Neural progenitor cell (in vitro differentiated cells): ENCODE data around the gene DOCK6. TPM values are rescaled to one million over a fixed set of nuclear protein-coding genes. Genes with fewer than 3 reads are reported as not detected.

Experiments
- DNase-seq: peaks from one replicate; pipeline ENCODE4 v3.0.0-alpha.2; 2016; ENCODE audit warnings: low spot score
- H2AFZ ChIP-seq: fragments of 200-600 bp; sonication (generic); replicated peaks from 2 replicates; pipeline ENCODE4 v1.6.1; 2016; ENCODE audit warnings: antibody characterized with exemption
- H3F3A ChIP-seq: fragments of 200-600 bp; sonication (generic); 2 replicates; pipeline ENCODE4 v1.6.1; 2016; ENCODE audit warnings: antibody characterized with exemption, low read depth
- H3K27ac ChIP-seq: fragments of 200-600 bp; sonication (generic); 2 replicates; pipeline ENCODE4 v1.5.1; 2016; ENCODE audit warnings: mild to moderate bottlenecking
- H3K27me3 ChIP-seq: fragments of 200-600 bp; sonication (generic); 2 replicates; pipeline ENCODE4 v1.6.1; 2016; ENCODE audit warnings: mild to moderate bottlenecking, moderate library complexity
- H3K36me3 ChIP-seq: fragments of 200-600 bp; sonication (generic); 2 replicates; pipeline ENCODE4 v1.5.1; 2016
- H3K4me1 ChIP-seq: fragments of 200-600 bp; sonication (generic); 2 replicates; pipeline ENCODE4 v1.6.1; 2016; ENCODE audit warnings: mixed run types
- H3K4me2 ChIP-seq: fragments of 200-600 bp; sonication (generic); 2 replicates; pipeline ENCODE4 v1.6.1; 2016
- H3K4me3 ChIP-seq: fragments of 200-600 bp; sonication (generic); 2 replicates; pipeline ENCODE4 v1.5.1; 2016
- H3K79me2 ChIP-seq: fragments of 200-600 bp; sonication (generic); 2 replicates; pipeline ENCODE4 v1.6.1; 2016; ENCODE audit warnings: low read depth
- H3K9ac ChIP-seq: fragments of 200-600 bp; sonication (generic); 2 replicates; pipeline ENCODE4 v1.6.1; 2016
- H3K9me3 ChIP-seq: fragments of 200-600 bp; sonication (generic); 2 replicates; pipeline ENCODE4 v1.5.1; 2016; ENCODE audit warnings: low read depth
- H4K20me1 ChIP-seq: fragments of 200-600 bp; sonication (generic); 2 replicates; pipeline ENCODE4 v1.6.1; 2016; ENCODE audit warnings: low read depth
- H3K27ac Mint-ChIP-seq: 3 replicates; pipeline ENCODE4 v1.8.0; 2021; ENCODE audit warnings: mixed read lengths
- H3K27me3 Mint-ChIP-seq: 2 replicates; pipeline ENCODE4 v1.8.0; 2022; ENCODE audit warnings: low read depth, mild to moderate bottlenecking, inconsistent platforms, moderate library complexity, mixed read lengths; ENCODE audit not compliant: insufficient read depth
- H3K36me3 Mint-ChIP-seq: 3 replicates; pipeline ENCODE4 v1.8.0; 2021; ENCODE audit warnings: mixed read lengths
- H3K4me1 Mint-ChIP-seq: 3 replicates; pipeline ENCODE4 v1.8.0; 2021; ENCODE audit warnings: mixed read lengths
- H3K4me3 Mint-ChIP-seq: 3 replicates; pipeline ENCODE4 v1.8.0; 2021; ENCODE audit warnings: mild to moderate bottlenecking, moderate library complexity, mixed read lengths
- H3K9me3 Mint-ChIP-seq: 3 replicates; pipeline ENCODE4 v1.8.0; 2020; ENCODE audit warnings: mixed read lengths
- CTCF ChIP-seq: fragments of 200-600 bp; sonication (generic); IDR thresholded peaks from 2 replicates; pipeline ENCODE4 v1.5.1; 2017; ENCODE audit warnings: antibody characterized with exemption, mild to moderate bottlenecking
- EZH2 ChIP-seq: fragments of 200-600 bp; sonication (generic); IDR thresholded peaks from 2 replicates; pipeline ENCODE4 v1.6.1; 2017; ENCODE audit warnings: antibody characterized with exemption, mild to moderate bottlenecking, moderate library complexity
- EZH2phosphoT487 ChIP-seq: fragments of 200-600 bp; sonication (generic); IDR thresholded peaks from 2 replicates; pipeline ENCODE4 v1.6.1; 2017; ENCODE audit warnings: antibody characterized with exemption
- total RNA-seq: library from RNA; depleted of rRNA; stranded (reverse); fragments of >200 nt; gene quantifications from 2 replicates; pipeline ENCODE4 v1.2.3, GENCODE V29; 2015; ENCODE audit warnings: low replicate concordance

Gene DOCK6
- total RNA-seq, 1 donor from 2014 or later, result 10.0 TPM

DNA sequence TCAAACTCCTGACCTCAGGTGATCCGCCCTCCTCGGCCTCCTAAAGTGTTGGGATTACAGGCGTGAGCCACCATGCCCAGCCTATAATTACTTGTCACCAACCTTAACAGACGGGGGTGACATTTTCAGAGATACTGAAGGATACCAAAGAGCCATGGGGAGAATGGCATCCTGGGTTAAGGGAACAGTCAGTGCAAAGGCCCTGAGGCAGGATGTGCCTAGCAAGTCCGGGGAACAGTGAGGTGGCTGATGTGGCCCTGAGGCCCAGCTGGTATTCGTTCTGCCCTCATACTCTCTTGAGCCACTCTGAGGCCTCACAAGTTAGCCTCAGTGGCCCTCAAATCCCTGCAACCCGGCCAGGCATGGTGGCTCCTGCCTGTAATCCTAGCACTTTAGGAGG, 37.9 kb downstream of the DOCK6 start:
- no peak for DNase-seq
- Histone ChIP-seq H3F3A (peaks cover 2% of the 10 kb centered on the region), H2AFZ (no peak overlapping the region), H4K20me1 (no peaks in the 10 kb centered on the region), H3K4me1 (no peaks in the 10 kb centered on the region), H3K27ac (no peak overlapping the region), H3K36me3 (no peaks in the 10 kb centered on the region), H3K9ac (no peak overlapping the region), H3K9me3 (no peaks in the 10 kb centered on the region), H3K4me2 (no peak overlapping the region), H3K27me3 (no peaks in the 10 kb centered on the region), H3K4me3 (no peak overlapping the region), H3K79me2 (no peaks in the 10 kb centered on the region)
- H3K4me3 Mint-ChIP-seq, result no peak overlapping the region
- H3K36me3 Mint-ChIP-seq, result peaks cover 25% of the 10 kb centered on the region
- no peak overlapping the region for H3K27ac Mint-ChIP-seq
- TF ChIP-seq EZH2phosphoT487 (no peak), CTCF (no peak), EZH2 (no peak)
- no peaks in the 10 kb centered on the region for H3K4me1 Mint-ChIP-seq
- H3K27me3 Mint-ChIP-seq, result peaks cover 2% of the 10 kb centered on the region
- peaks cover 19% of the 10 kb centered on the region for H3K9me3 Mint-ChIP-seq

GRCh38 chr19:11223200-11223599, 39.1 kb downstream of the DOCK6 start:
- Histone ChIP-seq H3K9ac (no peak overlapping the region), H3K27ac (no peak overlapping the region), H4K20me1 (no peaks in the 10 kb centered on the region), H3K4me2 (no peak overlapping the region), H3K27me3 (no peaks in the 10 kb centered on the region), H3K9me3 (no peaks in the 10 kb centered on the region), H3F3A (peaks cover 2% of the 10 kb centered on the region), H2AFZ (no peak overlapping the region), H3K4me1 (no peaks in the 10 kb centered on the region), H3K4me3 (no peak overlapping the region), H3K79me2 (no peaks in the 10 kb centered on the region), H3K36me3 (no peaks in the 10 kb centered on the region)
- H3K9me3 Mint-ChIP-seq, result peaks cover 19% of the 10 kb centered on the region
- H3K36me3 Mint-ChIP-seq, result peaks cover 25% of the 10 kb centered on the region
- H3K4me3 Mint-ChIP-seq, result no peak overlapping the region
- H3K27ac Mint-ChIP-seq, result no peak overlapping the region
- no peaks in the 10 kb centered on the region for H3K4me1 Mint-ChIP-seq
- H3K27me3 Mint-ChIP-seq, result peaks cover 2% of the 10 kb centered on the region
- TF ChIP-seq EZH2phosphoT487 (no peak), CTCF (no peak), EZH2 (no peak)
- DNase-seq, result no peak

DNA sequence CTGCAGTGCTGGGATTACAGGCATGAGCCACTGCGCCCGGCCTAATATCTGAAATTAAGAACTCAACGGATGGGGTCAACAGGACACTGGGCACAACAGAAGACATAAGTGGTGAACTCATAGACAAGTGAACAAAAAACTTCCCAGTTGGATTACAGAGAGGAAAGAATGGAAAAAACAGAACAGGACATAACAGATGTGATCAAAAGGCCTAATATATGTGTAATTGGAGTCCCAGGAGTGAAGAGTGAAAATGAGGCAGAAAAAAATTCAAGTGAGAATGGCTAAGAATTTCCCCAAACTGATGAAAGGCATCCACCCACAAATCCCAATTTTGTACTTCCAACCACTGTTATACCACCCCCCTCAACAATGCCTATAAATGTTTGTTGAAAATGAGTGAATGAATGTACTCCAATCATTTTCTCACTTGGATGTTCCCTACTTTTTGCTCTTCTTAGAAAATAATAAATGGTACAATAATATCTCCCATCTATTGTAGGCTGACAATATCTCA, 41.2 kb downstream of the DOCK6 start:
- no peak for DNase-seq
- H3K9me3 Mint-ChIP-seq, result peaks cover 19% of the 10 kb centered on the region
- Histone ChIP-seq H3K9ac (no peak overlapping the region), H3K4me1 (no peaks in the 10 kb centered on the region), H3K36me3 (no peaks in the 10 kb centered on the region), H3F3A (no peaks in the 10 kb centered on the region), H3K27me3 (no peaks in the 10 kb centered on the region), H3K79me2 (no peaks in the 10 kb centered on the region), H4K20me1 (no peaks in the 10 kb centered on the region), H3K27ac (no peak overlapping the region), H3K4me3 (no peak overlapping the region), H3K4me2 (no peak overlapping the region), H3K9me3 (no peaks in the 10 kb centered on the region), H2AFZ (no peak overlapping the region)
- no peak for TF ChIP-seq CTCF
- TF ChIP-seq EZH2phosphoT487, result no peak
- TF ChIP-seq EZH2, result no peak
- H3K4me1 Mint-ChIP-seq, result no peaks in the 10 kb centered on the region
- H3K4me3 Mint-ChIP-seq, result no peak overlapping the region
- H3K27me3 Mint-ChIP-seq, result no peaks in the 10 kb centered on the region
- no peak overlapping the region for H3K27ac Mint-ChIP-seq
- H3K36me3 Mint-ChIP-seq, result peaks cover 24% of the 10 kb centered on the region
